ENCODE results near the gene HSH2D. TPM values are rescaled to one million over a fixed set of nuclear protein-coding genes. Genes with fewer than 3 reads are reported as not detected.

The HSH2D gene
- total RNA-seq, 2 experiments from 2014 or later: 57.6 to 79.0 TPM

DNA sequence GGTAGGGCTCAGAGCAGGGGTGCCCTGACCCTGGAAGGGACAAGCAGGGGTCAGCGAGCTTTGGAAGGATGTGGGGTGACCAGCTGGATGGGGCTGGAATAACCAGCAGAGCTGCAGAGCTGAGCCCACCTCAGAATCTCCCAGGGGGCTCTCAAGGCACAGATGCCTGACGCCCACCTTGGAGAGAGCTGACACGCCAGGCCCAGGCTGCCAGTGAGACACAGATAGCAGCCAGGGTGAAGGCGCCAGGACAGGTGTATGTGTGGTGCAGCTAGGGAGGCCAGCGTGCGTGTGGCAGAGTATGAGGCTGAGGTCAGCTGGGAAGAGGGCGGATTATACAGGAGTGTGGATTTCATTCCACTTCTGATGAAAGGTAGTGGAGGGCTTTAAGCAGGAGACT is 63.2 kb downstream of the HSH2D start:
- H3K9me3 ChIP-seq (ENCODE audit: low read length): no peaks in the 10 kb centered on the region
- H2AFZ ChIP-seq (ENCODE audit: low read length): no peak overlapping the region
- DNase-seq (ENCODE audit: low spot score): no peak
- H3K79me2 ChIP-seq (ENCODE audit: insufficient read depth, low read depth, low read length): no peaks in the 10 kb centered on the region
- H3K9me2 ChIP-seq (ENCODE audit: insufficient read depth, low read length): no peaks in the 10 kb centered on the region
- H3K4me2 ChIP-seq (ENCODE audit: low read length): no peak overlapping the region
- H3K36me3 ChIP-seq (ENCODE audit: insufficient read depth, low read length): peaks cover 86% of the 10 kb centered on the region
- intact Hi-C loops (cut with micrococcal nuclease; ENCODE audit: unreplicated experiment): no loop called here
- no peaks in the 10 kb centered on the region for H4K20me1 ChIP-seq (ENCODE audit: insufficient read depth, low read length)
- ChIA-PET POLR2A (no interaction called here), CTCF (ENCODE audit: unreplicated experiment) (no interaction called here)
- no peak overlapping the region for H3K4me3 ChIP-seq (ENCODE audit: low read depth, low read length, poor library complexity, severe bottlenecking)
- no TSS peak for BruUV-seq (replicated peaks)
- no peaks in the 10 kb centered on the region for H3K4me1 ChIP-seq (ENCODE audit: insufficient read depth, low read length, poor library complexity, severe bottlenecking)
- no peak overlapping the region for H3K27ac ChIP-seq (ENCODE audit: low read depth, low read length, poor library complexity, severe bottlenecking)
- TF ChIP-seq, protein P1, sequence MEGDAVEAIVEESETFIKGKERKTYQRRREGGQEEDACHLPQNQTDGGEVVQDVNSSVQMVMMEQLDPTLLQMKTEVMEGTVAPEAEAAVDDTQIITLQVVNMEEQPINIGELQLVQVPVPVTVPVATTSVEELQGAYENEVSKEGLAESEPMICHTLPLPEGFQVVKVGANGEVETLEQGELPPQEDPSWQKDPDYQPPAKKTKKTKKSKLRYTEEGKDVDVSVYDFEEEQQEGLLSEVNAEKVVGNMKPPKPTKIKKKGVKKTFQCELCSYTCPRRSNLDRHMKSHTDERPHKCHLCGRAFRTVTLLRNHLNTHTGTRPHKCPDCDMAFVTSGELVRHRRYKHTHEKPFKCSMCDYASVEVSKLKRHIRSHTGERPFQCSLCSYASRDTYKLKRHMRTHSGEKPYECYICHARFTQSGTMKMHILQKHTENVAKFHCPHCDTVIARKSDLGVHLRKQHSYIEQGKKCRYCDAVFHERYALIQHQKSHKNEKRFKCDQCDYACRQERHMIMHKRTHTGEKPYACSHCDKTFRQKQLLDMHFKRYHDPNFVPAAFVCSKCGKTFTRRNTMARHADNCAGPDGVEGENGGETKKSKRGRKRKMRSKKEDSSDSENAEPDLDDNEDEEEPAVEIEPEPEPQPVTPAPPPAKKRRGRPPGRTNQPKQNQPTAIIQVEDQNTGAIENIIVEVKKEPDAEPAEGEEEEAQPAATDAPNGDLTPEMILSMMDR (conservative IDR thresholded peaks at IDR 0.05; ENCODE audit: low read length): no peak
- TF ChIP-seq EZH2phosphoT487 (IDR thresholded peaks at IDR 0.05; ENCODE audit: borderline replicate concordance, low read depth, low read length): no peak

DNA sequence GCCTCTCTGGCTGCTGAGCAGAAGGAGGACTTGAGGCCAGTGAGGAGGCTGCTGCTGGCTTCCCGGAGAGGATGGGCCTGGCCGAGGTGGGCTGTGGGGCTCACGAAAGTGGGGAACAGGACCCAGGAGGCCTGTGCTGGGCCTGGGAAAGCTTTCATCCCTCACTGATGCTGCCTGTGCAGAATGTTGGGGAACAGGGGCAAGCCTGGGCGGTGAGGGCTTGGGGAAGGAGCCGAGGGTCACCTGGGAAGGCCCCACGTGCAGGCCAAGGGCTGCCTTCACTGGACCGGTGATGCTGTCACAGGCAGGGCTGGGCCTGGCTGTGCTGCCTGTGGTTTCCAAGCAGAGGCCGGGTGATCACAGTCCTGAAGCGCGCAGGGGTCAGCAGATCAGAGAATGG is 63.6 kb downstream of the HSH2D start:
- CTCF ChIA-PET (ENCODE audit: unreplicated experiment): no interaction called here
- no peak overlapping the region for H3K4me3 ChIP-seq (ENCODE audit: low read depth, low read length, poor library complexity, severe bottlenecking)
- no peak for TF ChIP-seq EZH2phosphoT487 (IDR thresholded peaks at IDR 0.05; ENCODE audit: borderline replicate concordance, low read depth, low read length)
- POLR2A ChIA-PET: no interaction called here
- H3K9me3 ChIP-seq (ENCODE audit: low read length): no peaks in the 10 kb centered on the region
- H4K20me1 ChIP-seq (ENCODE audit: insufficient read depth, low read length): no peaks in the 10 kb centered on the region
- intact Hi-C loops (cut with micrococcal nuclease; ENCODE audit: unreplicated experiment): no loop called here
- no peak for DNase-seq (ENCODE audit: low spot score)
- no peak overlapping the region for H3K4me2 ChIP-seq (ENCODE audit: low read length)
- no peak overlapping the region for H2AFZ ChIP-seq (ENCODE audit: low read length)
- H3K4me1 ChIP-seq (ENCODE audit: insufficient read depth, low read length, poor library complexity, severe bottlenecking): no peaks in the 10 kb centered on the region
- no peaks in the 10 kb centered on the region for H3K9me2 ChIP-seq (ENCODE audit: insufficient read depth, low read length)
- peaks cover 86% of the 10 kb centered on the region for H3K36me3 ChIP-seq (ENCODE audit: insufficient read depth, low read length)
- H3K27ac ChIP-seq (ENCODE audit: low read depth, low read length, poor library complexity, severe bottlenecking): no peak overlapping the region
- H3K79me2 ChIP-seq (ENCODE audit: insufficient read depth, low read depth, low read length): 0 out of 2 replicates have a peak, but pooled peaks cover under 1% of the 10 kb centered on the region
- BruUV-seq (replicated peaks): no TSS peak

DNA sequence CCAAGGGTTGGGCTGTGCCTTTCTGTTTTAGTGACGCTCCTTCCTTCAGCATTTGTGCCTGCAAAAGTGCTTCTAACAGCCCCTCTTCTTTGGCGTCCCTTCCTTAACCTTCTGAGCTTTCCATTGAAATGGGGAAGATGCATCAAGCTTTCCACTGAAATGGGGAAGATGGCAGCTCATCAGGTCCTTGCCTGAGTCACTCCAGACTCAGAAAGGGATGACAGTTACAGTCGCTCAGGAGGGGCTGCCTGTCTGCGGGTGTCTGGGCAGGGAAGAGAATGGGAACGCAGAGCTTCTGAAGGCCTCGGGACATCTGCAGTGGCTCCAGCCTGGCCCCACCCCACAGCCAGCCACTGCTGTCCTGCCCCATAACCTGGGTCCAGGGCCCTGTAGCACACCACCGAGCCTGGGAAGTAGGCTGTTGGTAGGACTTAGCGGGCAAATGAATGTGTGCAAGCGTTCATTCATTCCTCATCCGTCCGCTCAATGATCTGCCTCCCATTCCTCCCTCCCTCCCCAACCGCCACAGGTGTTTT is 64.1 kb downstream of the HSH2D start:
- no TSS peak for BruUV-seq (replicated peaks)
- POLR2A ChIA-PET: no interaction called here
- H3K4me1 ChIP-seq (ENCODE audit: insufficient read depth, low read length, poor library complexity, severe bottlenecking): no peaks in the 10 kb centered on the region
- no peaks in the 10 kb centered on the region for H3K9me3 ChIP-seq (ENCODE audit: low read length)
- no peak overlapping the region for H2AFZ ChIP-seq (ENCODE audit: low read length)
- no peak for DNase-seq (ENCODE audit: low spot score)
- peaks cover 86% of the 10 kb centered on the region for H3K36me3 ChIP-seq (ENCODE audit: insufficient read depth, low read length)
- H3K4me2 ChIP-seq (ENCODE audit: low read length): no peak overlapping the region
- TF ChIP-seq, protein P1 (conservative IDR thresholded peaks at IDR 0.05; ENCODE audit: low read length): no peak
- TF ChIP-seq EZH2phosphoT487 (IDR thresholded peaks at IDR 0.05; ENCODE audit: borderline replicate concordance, low read depth, low read length): no peak
- H3K79me2 ChIP-seq (ENCODE audit: insufficient read depth, low read depth, low read length): peaks cover 5% of the 10 kb centered on the region; the same call in 1 of the 2 replicates
- no peak overlapping the region for H3K27ac ChIP-seq (ENCODE audit: low read depth, low read length, poor library complexity, severe bottlenecking)
- intact Hi-C loops (cut with micrococcal nuclease; ENCODE audit: unreplicated experiment): no loop called here
- no peaks in the 10 kb centered on the region for H4K20me1 ChIP-seq (ENCODE audit: insufficient read depth, low read length)
- CTCF ChIA-PET (ENCODE audit: unreplicated experiment): no interaction called here
- no peak overlapping the region for H3K4me3 ChIP-seq (ENCODE audit: low read depth, low read length, poor library complexity, severe bottlenecking)
- no peaks in the 10 kb centered on the region for H3K9me2 ChIP-seq (ENCODE audit: insufficient read depth, low read length)

Small RNA genes lying within 50 kb of the gene (small RNA-seq; reads per million reads assigned to genes)
- gene RF00017: not detected

Other genes with a start within 250 kb of the HSH2D start
- gene CYP4F2, start 245.6 kb upstream of the HSH2D start, total RNA-seq (2014; rRNA removed; shearing (Covaris generic)): not detected in 2 replicates
- not detected in 2 replicates for gene CYP4F2, start 245.6 kb upstream of the HSH2D start, total RNA-seq (2022)
- 0.18 and 0.22 TPM in 2 replicates for gene CYP4F11, start 209.2 kb upstream of the HSH2D start, total RNA-seq (2014; rRNA removed; shearing (Covaris generic))
- 0.25 TPM in 1 of 2 replicates, not detected in the other for gene CYP4F11, start 209.2 kb upstream of the HSH2D start, total RNA-seq (2022)
- gene OR10H4, start 194.7 kb upstream of the HSH2D start, total RNA-seq (2014; rRNA removed; shearing (Covaris generic)): not detected in 2 replicates
- gene OR10H4, start 194.7 kb upstream of the HSH2D start, total RNA-seq (2022): not detected in 2 replicates
- 111 and 134 TPM in 2 replicates for gene TPM4, start 67.2 kb upstream of the HSH2D start, total RNA-seq (2014; rRNA removed; shearing (Covaris generic))
- gene TPM4, start 67.2 kb upstream of the HSH2D start, total RNA-seq (2022): 98.1 and 108 TPM in 2 replicates
- 64.9 and 69.1 TPM in 2 replicates for gene RAB8A, start 31.8 kb upstream of the HSH2D start, total RNA-seq (2014; rRNA removed; shearing (Covaris generic))
- 124 and 138 TPM in 2 replicates for gene RAB8A, start 31.8 kb upstream of the HSH2D start, total RNA-seq (2022)
- 5.4 TPM in 1 of 2 replicates, not detected in the other for gene CIB3, start 29.8 kb downstream of the HSH2D start, total RNA-seq (2014; rRNA removed; shearing (Covaris generic))
- not detected in 2 replicates for gene CIB3, start 29.8 kb downstream of the HSH2D start, total RNA-seq (2022)
- 71.0 and 104 TPM in 2 replicates for gene FAM32A, start 41.7 kb downstream of the HSH2D start, total RNA-seq (2014; rRNA removed; shearing (Covaris generic))
- 64.5 and 65.7 TPM in 2 replicates for gene FAM32A, start 41.7 kb downstream of the HSH2D start, total RNA-seq (2022)
- gene AP1M1, start 54.2 kb downstream of the HSH2D start, total RNA-seq (2014; rRNA removed; shearing (Covaris generic)): 68.4 and 92.9 TPM in 2 replicates
- gene AP1M1, start 54.2 kb downstream of the HSH2D start, total RNA-seq (2022): 94.6 and 104 TPM in 2 replicates
- gene KLF2, start 181.1 kb downstream of the HSH2D start, total RNA-seq (2014; rRNA removed; shearing (Covaris generic)): 4.5 and 8.6 TPM in 2 replicates
- 6.2 and 8.2 TPM in 2 replicates for gene KLF2, start 181.1 kb downstream of the HSH2D start, total RNA-seq (2022)

Measured in OCI-LY7 (cell line).